ENCODE results near the gene CITED1.

CITED1 gene

DNA sequence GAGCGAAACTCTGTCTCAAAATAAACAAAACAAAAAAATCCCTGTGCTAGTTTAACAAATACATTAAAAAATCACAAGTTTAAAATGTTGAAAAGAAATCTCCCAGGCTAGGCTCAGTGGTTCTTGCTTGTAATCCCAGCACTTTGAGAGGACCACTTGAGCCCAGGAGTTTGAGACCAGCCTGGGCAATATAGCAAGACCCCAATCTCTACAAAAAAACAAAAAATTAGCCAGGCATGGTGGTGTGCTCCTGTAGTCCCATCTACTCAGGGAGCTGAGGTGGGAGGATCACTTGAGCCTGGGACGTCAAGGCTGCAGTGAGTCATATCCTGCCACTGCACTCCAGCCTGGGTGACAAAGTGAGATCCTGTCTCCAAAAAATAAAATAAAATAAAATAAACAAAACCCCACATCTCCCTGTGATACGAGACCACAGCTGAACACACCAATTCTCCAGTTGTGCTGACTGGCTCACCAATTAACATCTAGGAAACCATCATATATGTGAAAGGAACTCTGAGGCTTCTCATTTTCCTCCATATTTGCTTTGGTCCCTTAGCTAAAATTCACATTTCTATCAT, 36.0 kb downstream of the CITED1 start:
- DNase-seq: no peak

GRCh38 chrX:72268597-72269365, 36.9 kb downstream of the CITED1 start:
- no peak for DNase-seq

GRCh38 chrX:72265263-72265662, 40.5 kb downstream of the CITED1 start:
- no peak for DNase-seq

DNA sequence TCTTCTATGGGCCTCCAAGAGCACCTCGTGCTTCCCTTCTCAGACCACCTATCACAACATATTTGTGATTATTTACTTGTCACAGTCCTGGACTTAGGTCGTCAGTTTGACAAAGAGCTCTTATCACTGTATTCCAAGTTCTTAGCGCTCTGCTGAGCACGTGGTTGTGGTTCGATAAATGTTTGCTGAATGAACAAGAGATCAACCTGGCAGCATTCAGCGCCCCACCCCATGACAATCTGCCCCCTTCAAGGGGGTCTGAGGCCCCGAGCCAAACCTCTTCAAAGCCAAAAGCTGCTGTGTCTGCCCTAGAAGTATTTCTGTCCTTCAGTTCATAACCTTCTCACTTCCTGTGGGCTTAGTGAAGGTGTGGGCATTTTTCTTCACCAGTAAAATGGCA, 43.6 kb downstream of the CITED1 start:
- DNase-seq: no peak

DNA sequence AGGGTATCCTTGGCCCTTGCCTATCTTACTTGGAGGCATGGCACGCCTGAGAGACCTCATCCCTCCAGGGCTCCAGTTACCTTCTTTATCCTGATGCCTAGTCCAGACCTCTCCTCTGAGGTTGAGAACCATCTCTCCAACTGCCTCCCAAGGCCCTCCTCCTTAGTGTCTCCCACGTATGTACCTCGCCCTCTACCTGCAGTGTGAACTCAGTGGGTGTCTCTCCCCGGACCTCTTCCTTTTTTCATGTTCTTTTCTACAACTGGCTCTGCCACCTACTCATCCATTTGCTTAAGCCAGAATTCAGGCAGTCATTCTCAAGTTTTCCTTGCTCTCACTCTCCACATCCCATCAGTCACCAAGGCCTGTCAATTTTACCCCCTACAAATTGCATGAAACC, 45.3 kb downstream of the CITED1 start:
- DNase-seq: no peak

DNA sequence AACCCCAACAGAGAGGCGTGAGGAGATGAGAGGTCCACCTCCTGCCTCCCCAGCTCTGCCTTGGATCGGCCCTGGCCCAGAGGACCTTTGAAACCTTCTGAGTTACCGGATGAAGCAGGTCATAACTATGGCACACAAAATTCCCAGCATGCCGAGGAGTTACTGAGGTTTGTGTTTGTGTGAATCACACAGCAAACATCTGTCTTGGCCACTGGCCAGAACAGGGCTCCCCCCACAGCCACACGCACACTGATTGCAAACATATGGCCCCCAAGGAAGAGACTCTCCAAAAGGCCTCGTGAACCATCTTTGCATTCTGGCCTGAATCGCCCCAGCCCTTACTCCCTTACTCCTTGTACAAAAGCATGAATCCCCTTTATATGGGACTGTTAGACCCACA, 47.5 kb downstream of the CITED1 start:
- no peak for DNase-seq

DNA sequence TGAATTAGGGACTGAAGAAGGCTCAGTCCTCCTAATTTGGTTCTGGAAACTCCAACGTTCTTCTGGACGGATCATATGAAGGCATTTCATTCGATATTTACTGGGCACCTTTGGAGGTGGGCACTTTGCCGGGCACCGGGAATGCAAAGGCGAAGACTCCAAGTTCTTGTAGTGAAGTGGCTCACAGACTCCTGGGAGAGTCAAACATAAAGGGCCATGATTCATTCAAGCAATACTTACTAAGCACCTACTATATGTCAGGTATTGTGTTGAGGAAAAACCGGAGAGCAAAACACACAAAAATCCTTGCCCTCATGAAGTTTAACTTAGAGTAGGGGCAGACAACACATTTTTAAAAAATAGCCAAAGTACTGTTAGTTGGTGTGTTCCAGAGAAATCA, 49.9 kb downstream of the CITED1 start:
- DNase-seq: no peak

- no peak for DNase-seq
Observed at GRCh38 chrX:72255445-72255844, 50.3 kb downstream of the CITED1 start.

DNA sequence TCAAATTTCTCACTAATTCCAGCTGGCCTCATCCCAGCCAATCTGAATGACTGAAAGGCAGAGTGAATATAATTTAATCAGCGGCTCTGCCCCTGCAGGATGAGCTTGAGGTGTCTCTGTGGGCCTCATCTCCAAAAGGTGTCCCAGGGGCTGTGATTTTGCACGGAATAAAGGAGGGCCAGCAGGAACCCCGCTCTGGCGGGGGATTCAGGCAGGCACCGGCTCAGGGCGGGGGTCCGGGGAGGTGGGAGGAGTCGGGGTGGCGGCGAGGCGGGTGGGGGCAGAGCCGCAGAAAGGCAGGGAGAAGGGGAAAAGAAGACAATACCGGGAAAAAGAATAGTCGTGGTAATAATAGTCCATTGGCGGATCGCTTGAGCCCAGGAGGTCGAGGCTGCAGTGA, 50.9 kb downstream of the CITED1 start:
- no peak for DNase-seq

DNA sequence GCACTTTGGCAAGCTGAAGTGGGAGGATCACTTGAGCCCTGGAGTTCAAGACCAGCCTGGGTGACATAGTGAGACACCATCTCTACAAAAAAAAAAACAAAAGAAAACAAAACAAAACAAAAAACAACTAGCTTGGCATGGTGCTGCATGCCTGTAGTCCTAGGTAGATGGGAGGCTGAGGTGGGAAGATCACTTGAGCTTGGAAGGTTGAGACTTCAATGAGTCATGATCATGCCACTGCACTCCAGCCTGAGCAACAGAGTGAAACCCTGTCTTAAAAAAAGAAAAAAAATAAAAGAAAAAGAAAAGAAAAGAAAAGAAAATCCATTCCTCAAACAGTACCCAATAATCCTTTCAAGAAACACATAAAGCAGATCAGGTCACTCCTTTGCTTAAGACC, 52.0 kb downstream of the CITED1 start:
- DNase-seq: no peak
